OCI-LY3 (cell line): Measurements from ENCODE around the gene SOWAHD.

Experiments used
- EZH2phosphoT487 ChIP-seq: fragments of 200-600 bp; shearing (Covaris generic); IDR thresholded peaks from 2 replicates; pipeline ENCODE4 v1.6.1; 2018; ENCODE audit warnings: antibody characterized with exemption, mixed run types, low read depth
- TF ChIP-seq, protein P1 (sequence below): fragments of 200-600, 300-600 bp; sonication (generic); IDR thresholded peaks from 2 replicates; pipeline ENCODE4 v1.5.1; 2014; ENCODE audit warnings: antibody characterized with exemption, low read length, low read depth

DNA sequence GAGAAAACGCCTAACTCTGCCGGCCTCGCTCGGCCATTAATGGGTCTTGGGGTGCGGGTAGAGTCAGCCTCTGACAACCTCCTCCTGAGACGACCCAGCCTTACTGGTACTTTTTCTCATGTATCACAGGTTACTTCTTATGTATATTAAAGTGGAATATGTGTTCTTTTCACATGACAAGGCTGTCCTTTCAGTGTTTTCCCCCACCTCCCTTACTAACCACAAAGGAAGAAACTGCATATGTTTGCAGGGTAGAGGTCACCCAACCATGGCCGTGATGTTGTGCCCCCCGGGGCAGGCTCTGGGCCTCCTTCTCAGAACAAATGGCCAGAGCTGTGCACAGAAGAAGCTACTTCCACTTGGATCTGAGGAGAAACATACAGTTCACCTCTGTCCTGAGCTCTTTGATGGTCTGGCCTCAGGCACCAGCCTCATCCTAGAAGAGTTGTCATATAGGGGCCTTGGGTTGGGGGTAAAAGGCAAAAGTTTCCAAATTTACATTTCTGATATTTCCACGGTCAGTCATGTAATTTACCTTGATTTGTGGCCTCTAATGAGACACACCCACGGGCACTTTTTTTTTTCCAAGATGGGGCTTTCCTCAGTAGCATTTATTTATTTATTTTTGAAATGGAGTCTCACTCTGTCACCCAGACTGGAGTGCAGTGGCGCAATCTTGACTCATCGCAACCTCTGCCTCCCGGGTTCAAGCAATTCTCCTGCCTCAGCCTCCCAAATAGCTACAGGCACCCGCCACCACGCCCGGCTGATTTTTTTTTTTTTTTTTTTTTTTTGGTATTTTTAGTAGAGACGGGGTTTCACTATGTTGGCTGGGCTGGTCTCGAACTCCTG, 1.9 kb downstream of the SOWAHD start:
- TF ChIP-seq, protein P1, sequence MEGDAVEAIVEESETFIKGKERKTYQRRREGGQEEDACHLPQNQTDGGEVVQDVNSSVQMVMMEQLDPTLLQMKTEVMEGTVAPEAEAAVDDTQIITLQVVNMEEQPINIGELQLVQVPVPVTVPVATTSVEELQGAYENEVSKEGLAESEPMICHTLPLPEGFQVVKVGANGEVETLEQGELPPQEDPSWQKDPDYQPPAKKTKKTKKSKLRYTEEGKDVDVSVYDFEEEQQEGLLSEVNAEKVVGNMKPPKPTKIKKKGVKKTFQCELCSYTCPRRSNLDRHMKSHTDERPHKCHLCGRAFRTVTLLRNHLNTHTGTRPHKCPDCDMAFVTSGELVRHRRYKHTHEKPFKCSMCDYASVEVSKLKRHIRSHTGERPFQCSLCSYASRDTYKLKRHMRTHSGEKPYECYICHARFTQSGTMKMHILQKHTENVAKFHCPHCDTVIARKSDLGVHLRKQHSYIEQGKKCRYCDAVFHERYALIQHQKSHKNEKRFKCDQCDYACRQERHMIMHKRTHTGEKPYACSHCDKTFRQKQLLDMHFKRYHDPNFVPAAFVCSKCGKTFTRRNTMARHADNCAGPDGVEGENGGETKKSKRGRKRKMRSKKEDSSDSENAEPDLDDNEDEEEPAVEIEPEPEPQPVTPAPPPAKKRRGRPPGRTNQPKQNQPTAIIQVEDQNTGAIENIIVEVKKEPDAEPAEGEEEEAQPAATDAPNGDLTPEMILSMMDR = no peak
- no peak for TF ChIP-seq EZH2phosphoT487
